ENCODE results near the gene MAPK4.

DNA sequence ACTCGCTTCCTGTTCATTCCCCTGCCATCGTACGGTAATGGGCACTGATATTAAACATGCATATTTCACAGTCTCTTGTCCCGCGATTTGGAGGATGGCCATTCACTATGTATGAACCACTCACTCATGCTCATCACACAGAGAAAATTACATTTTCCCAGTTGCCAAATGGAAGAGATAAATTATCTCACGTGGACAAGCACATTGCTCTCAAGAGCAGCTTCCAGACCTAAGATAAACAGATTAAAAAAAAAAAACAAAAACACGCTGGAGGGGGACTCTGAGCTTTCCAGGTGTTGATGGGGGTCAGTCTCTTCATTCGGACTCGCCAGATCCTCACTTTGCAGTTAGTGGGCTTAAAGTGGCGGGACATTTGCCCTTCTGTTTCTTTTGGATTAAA, 1.7 kb upstream of the MAPK4 start:
- TF ChIP-seq CTCF (IDR thresholded peaks at IDR 0.05) (no peak), EP300 (IDR thresholded peaks at IDR 0.05) (no peak)

All from upper lobe of left lung (tissue), 4 donors.